Dermis blood vessel endothelial cell (primary cell): ENCODE data around the gene C15orf61. TPM values are rescaled to one million over a fixed set of nuclear protein-coding genes. Genes with fewer than 3 reads are reported as not detected.
A peak's percentile ranks its signal among the peaks of the same experiment; 100 is the strongest.

Experiments used
- DNase-seq: peaks from one replicate; pipeline ENCODE4 v3.0.0; 2010
- total RNA-seq: library from RNA; depleted of rRNA; stranded (reverse); fragments of >200 nt; gene quantifications from 2 replicates; pipeline ENCODE4 v1.2.3, GENCODE V29; 2014

Gene C15orf61
- total RNA-seq, 1 donor from 2014 or later, result 1.5 TPM

DNA sequence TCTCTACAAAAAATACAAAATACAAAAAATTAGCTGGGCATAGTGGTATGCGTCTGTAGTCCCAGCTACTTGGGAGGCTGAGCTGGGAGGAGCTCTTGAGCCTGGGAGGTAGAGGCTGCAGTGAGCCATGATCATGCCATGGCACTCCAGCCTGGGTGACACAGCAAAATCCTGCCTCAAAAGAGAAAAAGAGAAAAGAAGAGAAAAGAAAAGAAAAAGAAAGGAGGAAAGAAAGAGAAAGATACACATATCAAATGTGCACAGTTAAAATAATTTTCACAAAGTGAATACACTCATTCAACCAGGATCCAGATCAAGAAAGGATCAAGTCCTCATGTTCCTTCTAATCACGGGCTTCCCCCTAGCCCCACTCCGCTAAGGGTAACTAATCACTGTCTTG lies 5.8 kb upstream of the C15orf61 start:
- DNase-seq, result no peak

DNA sequence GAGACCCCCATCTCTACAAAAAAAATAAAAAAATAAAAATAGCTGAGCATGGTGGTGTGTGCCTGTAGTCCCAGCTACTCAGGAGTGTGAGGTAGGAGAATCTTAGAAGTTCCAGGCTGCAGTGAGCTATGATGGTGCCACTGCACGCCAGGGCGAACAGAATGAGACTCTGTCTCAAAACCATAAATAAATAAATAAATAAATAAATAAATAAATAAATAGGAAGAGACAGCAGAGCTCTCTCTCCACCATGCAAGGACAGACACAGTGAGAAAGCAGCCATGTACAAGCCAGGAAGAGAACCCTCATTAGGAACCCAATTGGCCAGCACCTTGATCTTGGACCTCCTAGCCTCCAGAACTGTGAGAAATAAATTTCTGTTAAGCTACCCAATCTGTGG lies 5.4 kb upstream of the C15orf61 start:
- DNase-seq, result no peak

DNA sequence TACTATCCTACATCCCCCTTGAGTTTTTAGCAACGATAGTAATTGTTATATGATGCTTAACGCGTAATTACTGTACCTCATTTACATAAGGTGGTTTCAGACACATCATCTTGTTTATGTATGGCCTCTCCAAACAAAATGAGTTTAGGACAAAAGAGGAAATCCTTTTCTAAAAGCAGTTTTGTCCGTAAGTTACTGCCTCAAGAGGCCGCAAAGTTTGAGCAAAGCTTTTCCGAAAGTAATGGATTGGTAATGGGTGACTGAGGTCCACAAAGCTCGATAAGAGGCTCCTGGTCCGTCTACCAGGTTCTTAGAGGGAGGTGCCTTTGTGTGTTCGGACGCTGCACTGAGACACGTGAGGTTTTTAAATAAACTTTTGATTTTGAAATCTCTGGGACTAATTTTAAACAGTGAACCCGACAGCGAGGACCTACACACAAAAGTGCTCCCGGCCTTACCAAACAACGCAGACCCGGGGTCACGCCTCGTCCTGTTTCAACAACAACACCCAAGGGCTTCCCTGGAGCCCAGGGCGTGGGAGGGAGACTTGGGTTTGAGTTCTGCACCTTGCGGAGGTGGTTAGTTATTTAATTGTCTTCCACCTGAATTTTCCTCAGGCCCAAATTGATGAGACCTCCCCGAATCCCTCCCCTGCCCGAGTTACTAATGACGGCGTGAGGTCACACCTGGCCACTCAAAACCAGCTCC lies 456 bp upstream of the C15orf61 start:
- peak; percentile 26 for DNase-seq

DNA sequence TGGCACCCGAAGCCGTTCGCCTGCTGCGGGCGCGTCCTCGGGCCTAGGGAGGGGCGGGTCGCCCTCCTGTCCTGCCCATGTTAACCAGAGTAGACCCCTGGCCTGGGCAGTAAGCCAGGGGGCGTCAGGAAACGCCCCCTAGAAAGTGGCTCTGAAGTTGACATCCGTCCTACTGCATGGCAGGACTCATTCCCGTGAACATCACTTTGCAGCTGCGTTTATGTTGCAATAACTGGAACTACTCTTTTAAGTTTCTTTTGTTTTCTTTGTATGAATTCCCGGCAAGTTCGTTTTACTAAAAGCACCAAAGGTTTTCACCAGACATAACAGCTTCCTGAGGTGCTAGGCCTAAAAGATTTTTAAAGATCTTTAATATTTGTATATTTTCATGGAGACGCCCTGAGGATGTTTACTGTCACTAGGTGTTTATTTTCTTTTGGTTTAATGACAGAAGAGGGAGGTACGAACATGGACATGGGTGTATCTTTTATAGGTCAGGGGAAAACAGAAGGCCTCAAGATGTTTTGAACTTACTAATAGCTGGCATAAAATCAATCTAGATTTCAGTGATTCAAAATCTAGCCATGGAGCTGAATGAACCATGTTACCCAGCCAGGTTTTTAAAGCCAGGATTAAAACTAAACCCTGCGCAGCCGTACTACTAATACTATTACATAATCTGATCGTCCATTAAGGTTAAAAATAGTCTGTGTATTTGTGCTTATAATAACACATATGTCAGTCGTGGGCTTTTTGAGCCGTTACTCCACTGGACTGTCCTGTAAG lies 1.0 kb downstream of the C15orf61 start:
- DNase-seq, result peak; percentile 40

DNA sequence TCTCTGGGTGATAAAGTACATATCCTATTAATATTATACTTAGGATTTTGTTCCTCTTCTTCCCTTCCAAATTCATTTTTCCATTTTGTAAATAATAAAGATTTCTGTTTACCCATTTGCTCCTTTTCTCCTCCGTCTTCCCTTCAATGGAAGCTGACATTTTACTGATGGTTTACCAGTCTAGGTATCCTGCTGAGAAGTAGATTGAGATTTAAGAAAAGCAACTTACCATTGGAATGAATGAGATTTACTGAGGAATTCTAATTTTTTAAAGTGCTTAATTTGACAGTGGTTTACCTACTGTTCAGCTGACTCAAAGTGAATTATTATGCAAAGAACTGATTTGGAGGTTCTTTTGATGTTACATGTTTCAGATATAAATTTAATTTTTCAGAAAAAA lies 2.4 kb downstream of the C15orf61 start:
- DNase-seq, result no peak

DNA sequence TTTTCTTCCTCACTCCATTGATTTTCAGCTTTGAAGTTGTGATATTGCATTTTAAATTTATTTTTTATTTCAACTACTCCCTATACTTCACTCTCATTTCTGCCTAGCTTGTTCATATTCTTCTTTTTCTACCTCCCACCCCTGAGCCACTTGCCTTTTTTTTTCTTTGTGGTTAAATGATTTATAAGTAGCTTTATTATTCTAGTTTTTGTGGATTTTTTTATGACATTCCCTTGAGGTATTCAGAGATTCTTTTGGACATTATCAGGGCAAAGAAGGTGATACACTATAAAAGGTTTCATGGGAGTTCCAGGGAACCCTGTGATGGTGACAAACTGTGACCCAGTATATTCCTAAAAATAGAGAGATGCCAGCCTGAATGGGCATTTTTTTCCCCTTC lies 3.3 kb downstream of the C15orf61 start:
- DNase-seq, result no peak

DNA sequence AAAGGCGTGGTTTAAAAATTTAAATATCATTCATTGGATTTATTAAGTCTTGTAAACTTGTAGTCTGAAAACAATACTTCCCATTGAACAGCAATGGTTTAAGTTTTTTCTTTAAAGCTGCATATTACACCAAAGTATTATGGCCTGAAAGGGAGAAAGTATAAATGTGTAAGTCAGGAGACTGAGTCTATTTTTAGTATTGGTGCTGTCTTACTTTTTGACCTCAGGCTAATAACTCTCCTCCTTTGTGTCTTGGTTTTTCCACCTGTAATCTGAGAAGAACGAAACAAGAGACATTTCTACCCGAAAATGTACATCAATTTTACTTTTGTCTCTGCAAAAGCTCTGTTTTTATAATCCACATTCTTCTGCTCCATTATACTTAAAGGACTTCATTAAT lies 7.6 kb downstream of the C15orf61 start:
- no peak for DNase-seq

DNA sequence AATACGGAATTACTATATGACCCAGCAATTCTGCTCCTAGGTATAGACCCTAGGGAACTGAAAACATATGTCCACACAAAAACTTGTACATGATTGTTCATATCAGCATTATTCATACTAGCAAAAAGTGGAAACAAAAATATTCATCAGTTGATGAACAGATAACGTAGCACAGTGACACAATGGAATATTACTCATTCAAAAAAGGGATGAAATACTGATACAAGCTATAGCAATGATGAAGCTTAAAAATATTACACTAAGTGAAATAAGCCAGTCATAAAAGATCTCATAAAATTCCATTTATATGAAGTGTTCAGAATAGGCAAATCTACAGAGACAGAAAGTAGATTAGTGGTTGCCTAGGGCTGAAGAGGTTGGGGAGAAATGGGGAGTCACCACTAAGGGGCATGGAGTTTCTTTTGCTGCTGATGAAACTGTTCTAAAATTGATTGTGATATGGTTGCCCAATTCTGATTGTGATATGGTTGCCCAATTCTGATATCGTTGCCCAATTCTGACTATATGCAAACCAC lies 10.5 kb downstream of the C15orf61 start:
- no peak for DNase-seq

DNA sequence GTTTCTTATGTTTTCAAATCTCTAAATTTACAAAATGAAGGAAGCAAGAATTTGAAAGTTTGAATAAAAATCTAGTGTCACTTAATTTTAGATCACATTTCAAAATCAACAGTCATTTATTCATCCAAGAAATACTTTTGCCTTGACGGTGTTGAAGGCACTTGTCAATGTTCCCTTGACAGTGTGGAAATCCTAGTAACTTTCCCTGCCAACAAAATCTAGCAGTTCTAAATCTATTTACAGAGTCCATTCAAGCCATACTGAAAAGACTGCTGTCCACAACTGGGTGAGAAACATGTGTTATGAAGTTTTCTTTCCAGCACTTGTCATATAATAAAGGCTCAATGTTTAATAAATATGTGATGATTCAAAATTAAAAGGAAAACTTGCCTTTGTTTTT lies 12.9 kb downstream of the C15orf61 start:
- DNase-seq, result no peak

DNA sequence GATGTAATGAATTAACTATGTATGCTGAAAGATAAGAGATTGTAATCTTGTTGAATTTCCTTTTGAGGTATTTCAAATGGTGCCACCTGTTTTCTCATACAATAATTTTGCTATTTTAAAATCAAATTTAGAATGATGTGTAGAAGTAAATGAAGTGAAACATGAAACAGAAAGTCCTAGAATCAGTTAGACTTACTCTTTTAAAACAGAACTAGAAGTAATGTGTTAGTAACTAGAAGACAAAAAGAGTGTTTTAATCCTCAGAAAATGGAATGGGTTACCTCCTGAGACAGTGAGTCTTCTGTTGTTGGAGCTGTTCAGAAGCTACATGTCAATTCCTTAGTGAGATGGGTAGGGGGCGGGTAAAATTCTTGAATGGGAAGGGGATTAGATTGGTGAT lies 13.4 kb downstream of the C15orf61 start:
- no peak for DNase-seq

DNA sequence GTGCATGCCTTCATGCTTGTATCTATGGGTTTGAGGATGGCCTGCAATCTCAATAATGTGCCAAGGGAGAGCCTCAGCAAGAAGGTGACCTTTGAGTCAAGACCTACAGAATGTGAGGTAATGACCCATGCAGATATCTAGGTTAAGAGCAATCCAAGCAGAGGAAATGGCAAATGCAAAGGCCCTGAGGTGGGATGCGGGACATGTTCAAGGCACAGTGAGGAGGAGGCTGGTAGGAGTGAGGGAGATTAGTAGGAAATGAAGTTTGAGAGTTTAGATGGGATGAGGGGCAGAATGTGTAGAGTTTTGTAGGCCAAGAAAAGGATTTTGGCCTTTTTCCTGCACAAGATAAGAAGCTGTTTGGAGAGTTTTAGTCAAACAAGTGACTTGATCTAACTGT lies 16.8 kb downstream of the C15orf61 start:
- DNase-seq, result no peak

DNA sequence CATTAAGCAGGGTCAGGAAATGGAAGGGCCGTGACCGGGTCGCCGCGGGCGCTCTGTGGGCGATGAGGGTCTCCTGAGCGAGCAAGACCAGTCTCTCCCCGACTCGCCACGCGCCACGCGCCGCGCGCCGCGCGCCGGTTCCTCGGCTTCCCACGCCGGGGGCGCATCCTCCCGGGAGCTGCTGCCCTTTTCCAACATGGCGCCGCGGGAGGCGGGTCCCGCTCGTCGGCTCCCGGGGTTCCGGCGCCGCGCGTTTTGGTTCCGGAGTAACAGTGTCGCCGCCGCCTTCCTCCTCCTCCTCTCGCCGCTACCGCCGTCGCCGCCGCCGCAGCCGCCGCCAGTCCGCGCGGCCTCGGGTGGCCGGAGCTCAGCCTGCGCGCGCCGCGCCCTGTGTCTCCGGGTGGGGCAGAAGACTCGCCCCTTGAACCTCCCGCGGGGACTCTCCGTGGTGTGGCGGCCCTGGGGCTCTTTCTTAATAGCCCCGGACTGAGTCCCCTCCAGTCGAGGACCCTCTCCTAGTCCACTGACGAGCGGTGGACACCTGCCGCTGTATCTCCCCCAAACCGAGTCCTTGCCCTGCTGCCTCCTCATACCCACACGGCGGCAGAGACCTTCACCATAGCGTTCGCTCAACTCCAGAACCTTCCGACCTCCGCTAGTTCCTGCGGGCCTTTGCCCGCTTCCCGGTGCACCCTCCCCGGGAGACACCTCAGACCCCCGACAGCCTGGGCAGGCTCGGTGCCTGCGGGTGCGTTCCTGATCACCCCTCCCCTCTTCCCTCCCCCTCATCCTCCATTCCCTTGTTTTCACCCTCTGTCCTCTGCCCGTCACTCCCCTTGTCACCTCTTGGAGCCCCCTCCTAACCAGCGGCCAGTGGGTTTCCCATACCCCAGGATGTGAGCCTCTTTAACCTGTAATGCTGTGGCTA lies 21.8 kb downstream of the C15orf61 start, which contains the start of gene MAP2K5:
MAP2K5 (plus strand) TSS at position 284 of the 928 bp plus-strand sequence; CDS start at position 917, 633 bp downstream.
- peak; percentile 79 for DNase-seq

DNA sequence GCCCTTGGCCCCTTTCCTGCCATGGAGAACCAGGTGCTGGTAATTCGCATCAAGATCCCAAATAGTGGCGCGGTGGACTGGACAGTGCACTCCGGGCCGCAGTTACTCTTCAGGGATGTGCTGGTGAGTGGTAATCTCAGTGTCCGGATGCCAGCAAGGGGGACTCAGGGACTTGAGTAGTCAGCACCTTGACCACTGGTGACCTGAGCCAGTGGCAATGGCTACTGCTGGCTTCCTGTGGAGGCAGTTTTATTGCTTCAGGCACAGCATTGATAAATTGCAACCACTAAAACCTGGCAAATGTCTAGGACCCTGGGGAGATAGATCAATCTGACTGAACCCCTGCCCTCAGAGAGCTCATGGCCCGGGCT lies 22.4 kb downstream of the C15orf61 start:
- peak; percentile 29 for DNase-seq

DNA sequence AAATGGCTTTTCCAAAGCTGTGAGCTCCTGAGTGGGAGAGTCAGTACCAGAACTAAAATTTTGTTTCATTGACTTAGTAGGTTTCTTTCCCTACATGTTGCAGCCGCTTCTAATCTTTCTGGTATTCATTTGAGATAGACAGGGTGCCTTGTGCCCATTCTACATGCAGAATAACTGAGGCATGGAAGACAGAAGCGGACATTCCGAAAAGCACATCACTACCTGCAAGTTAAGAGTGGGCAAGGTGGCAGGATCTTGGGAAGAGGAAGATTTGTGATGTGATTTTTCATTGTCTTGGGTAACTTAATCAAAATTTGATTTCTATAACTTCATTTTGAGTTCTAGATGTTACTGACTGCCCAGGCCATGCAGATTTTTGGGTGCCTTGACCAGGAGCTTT lies 23.5 kb downstream of the C15orf61 start:
- no peak for DNase-seq

DNA sequence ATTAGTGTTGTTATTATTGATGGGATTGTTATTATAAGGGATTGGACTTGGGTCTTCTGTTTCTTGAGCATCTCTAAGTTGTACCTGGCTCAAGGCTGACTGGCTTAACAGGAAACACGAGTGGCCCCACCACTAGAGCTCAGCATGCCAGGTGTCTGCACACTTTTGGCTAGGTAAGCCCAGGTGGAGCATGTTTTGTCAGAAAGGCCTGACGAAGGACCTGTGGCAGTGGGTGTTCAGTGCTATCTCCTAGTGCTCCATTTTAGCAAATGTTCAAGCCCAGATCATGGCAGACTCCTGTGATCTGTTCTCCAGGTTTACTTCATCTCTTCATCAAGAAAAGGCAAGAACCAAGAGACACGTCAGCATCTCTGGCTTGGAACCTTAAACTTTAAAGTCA lies 24.9 kb downstream of the C15orf61 start:
- no peak for DNase-seq

DNA sequence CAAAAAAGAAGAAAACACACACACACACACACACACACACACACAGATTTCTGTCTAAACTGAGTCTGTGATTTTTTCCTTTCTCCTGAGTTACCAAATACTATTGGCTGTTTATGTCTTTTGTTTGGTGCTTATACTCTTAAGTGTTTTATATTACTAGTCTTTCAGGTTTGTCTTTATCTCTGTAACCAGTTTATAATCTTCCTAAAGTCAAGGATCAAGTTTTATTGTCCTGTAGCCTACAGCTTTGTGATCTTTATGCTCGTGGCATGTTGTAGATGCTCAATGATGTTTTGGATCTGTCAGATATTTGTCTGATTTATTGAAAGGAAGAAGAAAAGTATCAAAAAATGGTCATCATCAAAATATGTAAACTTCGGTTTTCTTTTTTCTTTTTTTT lies 26.1 kb downstream of the C15orf61 start:
- no peak for DNase-seq

DNA sequence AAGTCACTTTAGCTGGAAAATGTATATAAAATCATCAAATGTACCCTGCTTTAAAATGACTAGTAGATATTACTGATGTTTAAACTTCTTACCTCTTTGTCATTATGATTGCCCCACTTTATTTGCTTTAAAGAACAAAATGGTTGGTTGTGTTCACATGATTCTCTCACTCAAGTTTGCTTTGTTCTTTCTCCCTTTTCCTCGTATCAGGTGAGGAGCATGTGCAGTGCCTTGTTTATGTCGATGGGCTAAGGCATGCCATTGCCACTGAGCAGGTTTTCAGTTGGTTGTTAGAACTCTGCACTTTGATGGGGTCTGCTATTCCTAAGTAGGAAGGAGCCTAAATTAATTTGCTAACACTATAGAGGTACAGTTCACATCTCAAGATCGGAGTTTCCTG lies 26.9 kb downstream of the C15orf61 start:
- DNase-seq, result no peak

DNA sequence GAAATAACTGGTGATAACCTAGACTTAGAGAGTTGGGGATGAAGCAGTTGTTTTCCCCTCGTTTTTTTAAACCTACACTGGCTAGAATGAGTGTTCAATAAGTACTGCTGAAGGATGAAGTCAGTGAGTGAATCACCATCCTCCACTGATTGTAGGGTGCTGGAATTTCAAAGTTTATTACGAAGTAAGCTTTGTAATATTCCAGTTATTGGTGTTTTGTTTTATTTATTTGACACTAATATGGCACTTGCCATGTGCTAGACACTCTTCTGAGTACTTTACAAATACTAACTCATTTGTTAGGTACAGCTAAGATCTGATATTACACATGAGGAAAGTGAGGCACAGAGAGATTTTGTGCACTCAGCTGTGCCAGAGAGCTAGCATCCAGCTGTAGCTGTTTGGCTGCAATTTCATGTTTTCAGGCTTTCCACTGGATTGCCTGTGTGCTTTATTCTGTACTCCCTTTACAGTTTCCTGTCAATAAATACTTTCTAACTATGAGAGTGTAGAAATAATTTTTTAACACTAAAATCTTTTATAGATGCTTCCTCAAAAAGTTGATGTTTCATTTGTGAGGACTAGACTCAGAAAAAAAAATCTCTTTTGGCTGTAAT lies 27.4 kb downstream of the C15orf61 start:
- no peak for DNase-seq

DNA sequence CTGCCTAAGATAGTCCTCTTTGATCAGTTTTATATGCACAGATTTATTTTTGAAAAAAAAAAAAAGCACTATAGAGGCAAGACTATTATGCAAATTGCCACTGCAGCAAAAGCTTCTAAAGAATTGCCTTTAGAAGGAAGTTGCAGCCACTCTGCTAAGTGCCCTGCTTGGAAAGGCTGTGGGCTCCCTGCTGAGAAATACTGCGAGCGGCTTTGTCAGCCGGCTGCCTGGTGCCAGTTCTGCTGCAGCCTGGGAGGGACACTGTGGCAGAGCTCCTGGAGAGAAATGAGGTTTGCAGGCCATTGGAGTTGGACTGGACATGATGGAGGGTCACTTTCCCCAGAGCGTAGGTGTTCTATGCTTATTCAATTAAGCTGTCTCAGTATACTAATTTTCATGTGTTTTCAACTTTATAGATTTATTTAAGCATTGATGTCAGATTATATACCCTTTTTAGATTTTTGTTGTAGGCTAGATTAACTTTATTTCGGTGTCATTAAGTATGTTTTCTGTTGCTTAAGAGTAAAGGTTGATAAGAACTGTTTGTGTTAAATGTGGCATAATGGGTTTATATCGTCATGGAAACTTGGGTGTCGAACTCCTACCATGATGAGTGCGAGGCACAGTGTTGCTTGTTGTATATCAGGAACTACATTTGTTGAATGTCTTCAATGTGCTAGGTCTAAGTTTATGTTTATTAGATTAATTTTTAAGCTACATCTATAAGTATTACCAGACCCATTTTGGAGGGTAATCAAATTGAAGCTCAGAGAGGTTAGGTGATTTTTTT lies 28.1 kb downstream of the C15orf61 start:
- no peak for DNase-seq

DNA sequence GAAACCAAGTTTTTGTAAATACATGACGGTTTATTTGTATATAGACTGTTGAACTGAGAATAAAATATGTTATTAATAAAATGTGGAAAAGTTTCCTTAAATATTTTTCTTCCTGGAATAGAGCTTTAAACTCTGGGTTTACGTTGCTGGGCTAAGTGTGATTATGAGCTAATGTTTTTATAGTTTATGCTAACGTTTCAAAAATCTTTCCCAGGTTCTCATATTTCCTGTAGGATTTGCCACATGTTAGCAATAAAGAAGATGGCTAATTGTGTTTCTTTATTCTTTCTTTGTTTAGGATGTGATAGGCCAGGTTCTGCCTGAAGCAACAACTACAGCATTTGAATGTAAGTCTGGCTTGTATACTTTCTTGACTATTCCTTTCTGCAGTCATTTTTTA lies 28.8 kb downstream of the C15orf61 start:
- DNase-seq, result no peak

DNA sequence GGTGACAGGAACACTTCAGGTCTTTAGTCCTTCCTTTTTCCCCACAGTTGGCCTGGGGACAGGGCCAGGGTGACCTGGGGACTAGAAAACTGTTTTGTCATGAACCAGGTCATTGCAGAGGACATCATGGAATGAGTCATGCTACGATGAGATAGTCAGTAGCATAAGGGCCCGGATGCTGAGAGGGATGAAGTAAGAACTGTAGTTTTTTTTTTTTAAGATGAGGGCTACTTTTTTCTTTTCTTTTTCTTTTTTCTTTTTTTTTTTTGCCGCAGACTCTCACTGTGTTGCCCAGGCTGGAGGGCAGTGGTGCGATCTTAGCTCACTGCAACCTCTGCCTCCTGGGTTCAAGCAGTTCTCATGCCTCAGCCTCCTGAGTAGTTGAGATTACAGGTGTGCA lies 29.6 kb downstream of the C15orf61 start:
- no peak for DNase-seq
